Measurements from ENCODE around the gene MZF1.
A peak's percentile ranks its signal among the peaks of the same experiment; 100 is the strongest.

MZF1 gene

GRCh38 chr19:58538257-58539168 is 34.6 kb downstream of the MZF1 start:
- no peak for DNase-seq

- no peak for DNase-seq
Measured at GRCh38 chr19:58536852-58537798, 36.0 kb downstream of the MZF1 start.

- no peak for DNase-seq
Measured at GRCh38 chr19:58535857-58536256, 37.3 kb downstream of the MZF1 start.

- no peak for DNase-seq
Measured at GRCh38 chr19:58531034-58531840, 41.9 kb downstream of the MZF1 start.

- no peak for DNase-seq
Measured at GRCh38 chr19:58529405-58529804, 43.7 kb downstream of the MZF1 start.

- no peak for DNase-seq
Measured at GRCh38 chr19:58522709-58523108, 50.4 kb downstream of the MZF1 start.

GRCh38 chr19:58521651-58522050 is 51.5 kb downstream of the MZF1 start:
- DNase-seq, result no peak

GRCh38 chr19:58520257-58520599 is 52.9 kb downstream of the MZF1 start:
- DNase-seq, result no peak

GRCh38 chr19:58519355-58520256 is 53.5 kb downstream of the MZF1 start, which contains the start of gene ZBTB45:
Gene ZBTB45, minus strand, starts transcription at chr19:58519810. Its CDS starts 2,137 bp downstream, at chr19:58517673.
- peak; percentile 88 to 92 for DNase-seq

GRCh38 chr19:58519087-58519354 is 54.1 kb downstream of the MZF1 start:
- DNase-seq, result peak; percentile 43 to 47

- no peak for DNase-seq
Measured at GRCh38 chr19:58518256-58519086, 54.7 kb downstream of the MZF1 start.

- no peak for DNase-seq
Measured at GRCh38 chr19:58516964-58517833, 55.9 kb downstream of the MZF1 start.

GRCh38 chr19:58516246-58516836 is 56.8 kb downstream of the MZF1 start:
- DNase-seq, result no peak

- no peak for DNase-seq
Measured at GRCh38 chr19:58515259-58515658, 57.9 kb downstream of the MZF1 start.

GRCh38 chr19:58514564-58515022 is 58.5 kb downstream of the MZF1 start:
- no peak for DNase-seq

GRCh38 chr19:58513694-58514563 is 59.2 kb downstream of the MZF1 start:
- peak; percentile 95 to 99 for DNase-seq

GRCh38 chr19:58513213-58513693 is 59.9 kb downstream of the MZF1 start:
- DNase-seq, result no peak
